ENCODE measurements around the gene AKAP12. TPM values are rescaled to one million over a fixed set of nuclear protein-coding genes. Genes with fewer than 3 reads are reported as not detected.

The AKAP12 gene
- total and polyA plus RNA-seq, 4 donors, result 9.4 to 110 (median 24.6) TPM

DNA sequence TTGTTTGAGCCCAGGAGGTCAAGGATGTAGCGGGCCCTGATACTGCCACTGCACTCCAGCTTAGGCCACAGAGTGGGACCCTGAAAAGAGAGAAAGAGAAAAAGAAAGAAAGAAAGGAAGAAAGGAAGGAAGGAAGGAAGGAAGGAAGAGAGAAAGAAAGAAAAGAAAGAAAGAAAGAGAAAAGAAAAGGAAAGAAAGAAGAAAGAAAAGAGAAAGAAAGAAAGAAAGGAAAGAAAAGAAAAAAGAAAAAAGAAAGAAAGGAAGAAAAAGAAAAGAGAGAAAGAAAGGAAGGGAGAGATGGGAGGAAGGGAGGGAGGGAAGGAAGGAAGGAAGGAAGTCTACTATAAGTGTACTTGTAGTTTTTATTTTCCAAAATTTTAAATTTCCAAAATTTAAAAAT lies 42.2 kb upstream of the AKAP12 start:
- no peak overlapping the region for H3K4me3 ChIP-seq
- no peaks in the 10 kb centered on the region for H3K27me3 ChIP-seq (ENCODE audit: control insufficient read depth in 3 of 3, insufficient read depth in 3 of 3, low read length in 2 of 3)
- DNase-seq (no peak), ATAC-seq (ENCODE audit: insufficient read depth, low FRiP score) (no peak)
- peaks cover 0 to 16% (median 4%) of the 10 kb centered on the region in 5 donors for H3K4me1 ChIP-seq (ENCODE audit: control insufficient read depth in 5 of 5, insufficient read depth in 5 of 5, low read length in 5 of 5)
- H3K27ac ChIP-seq (ENCODE audit: low read depth in 1 of 2, low read length in 1 of 2), result no peak overlapping the region
- 97 to 98% methylated on average over 1 of the region's 1 CpG for WGBS, 2 donors
- H3K36me3 ChIP-seq (ENCODE audit: control insufficient read depth in 4 of 4, insufficient read depth in 4 of 4, low read length in 4 of 4), result no peaks in the 10 kb centered on the region
- H3K9me3 ChIP-seq (ENCODE audit: control insufficient read depth in 4 of 4, insufficient read depth in 3 of 4, low read length in 3 of 4), result no peaks in the 10 kb centered on the region
- H3K9ac ChIP-seq (ENCODE audit: insufficient read depth in 1 of 2, low read length in 2 of 2), result no peak overlapping the region
- TF ChIP-seq, protein P1, sequence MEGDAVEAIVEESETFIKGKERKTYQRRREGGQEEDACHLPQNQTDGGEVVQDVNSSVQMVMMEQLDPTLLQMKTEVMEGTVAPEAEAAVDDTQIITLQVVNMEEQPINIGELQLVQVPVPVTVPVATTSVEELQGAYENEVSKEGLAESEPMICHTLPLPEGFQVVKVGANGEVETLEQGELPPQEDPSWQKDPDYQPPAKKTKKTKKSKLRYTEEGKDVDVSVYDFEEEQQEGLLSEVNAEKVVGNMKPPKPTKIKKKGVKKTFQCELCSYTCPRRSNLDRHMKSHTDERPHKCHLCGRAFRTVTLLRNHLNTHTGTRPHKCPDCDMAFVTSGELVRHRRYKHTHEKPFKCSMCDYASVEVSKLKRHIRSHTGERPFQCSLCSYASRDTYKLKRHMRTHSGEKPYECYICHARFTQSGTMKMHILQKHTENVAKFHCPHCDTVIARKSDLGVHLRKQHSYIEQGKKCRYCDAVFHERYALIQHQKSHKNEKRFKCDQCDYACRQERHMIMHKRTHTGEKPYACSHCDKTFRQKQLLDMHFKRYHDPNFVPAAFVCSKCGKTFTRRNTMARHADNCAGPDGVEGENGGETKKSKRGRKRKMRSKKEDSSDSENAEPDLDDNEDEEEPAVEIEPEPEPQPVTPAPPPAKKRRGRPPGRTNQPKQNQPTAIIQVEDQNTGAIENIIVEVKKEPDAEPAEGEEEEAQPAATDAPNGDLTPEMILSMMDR (IDR thresholded peaks at IDR 0.05; ENCODE audit: control extremely low read depth, extremely low read depth), result no peak

DNA sequence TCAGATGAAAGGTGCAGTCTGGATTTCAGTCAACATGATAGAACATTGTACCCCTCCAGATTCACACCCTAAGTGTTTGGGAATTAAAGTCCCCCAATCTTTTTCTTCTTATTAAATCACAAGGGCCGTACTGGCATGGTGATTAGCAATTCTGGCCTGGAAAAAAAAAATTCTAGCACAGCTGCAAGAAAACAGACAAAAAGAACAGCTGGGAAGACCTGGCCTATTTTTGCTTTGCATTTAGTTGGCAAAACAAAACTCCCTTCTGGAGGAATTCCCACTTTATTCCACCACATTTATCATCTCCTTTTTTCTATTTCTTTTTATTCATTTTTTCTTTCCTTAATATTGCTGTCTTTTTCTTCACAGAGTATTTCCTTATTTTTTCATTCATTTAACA lies 39.8 kb upstream of the AKAP12 start:
- DNase-seq, result peak in 2 of 3 donors; percentile 79 to 87
- H3K4me1 ChIP-seq (ENCODE audit: control insufficient read depth in 5 of 5, insufficient read depth in 5 of 5, low read length in 5 of 5), result peaks cover 0 to 16% (median 4%) of the 10 kb centered on the region in 5 donors
- H3K4me3 ChIP-seq, result no peak overlapping the region
- ATAC-seq (ENCODE audit: insufficient read depth, low FRiP score), result no peak
- H3K27me3 ChIP-seq (ENCODE audit: control insufficient read depth in 3 of 3, insufficient read depth in 3 of 3, low read length in 2 of 3), result no peaks in the 10 kb centered on the region
- H3K9ac ChIP-seq (ENCODE audit: insufficient read depth in 1 of 2, low read length in 2 of 2), result no peak overlapping the region
- no peaks in the 10 kb centered on the region for H3K9me3 ChIP-seq (ENCODE audit: control insufficient read depth in 4 of 4, insufficient read depth in 3 of 4, low read length in 3 of 4)
- H3K36me3 ChIP-seq (ENCODE audit: control insufficient read depth in 4 of 4, insufficient read depth in 4 of 4, low read length in 4 of 4), result no peaks in the 10 kb centered on the region
- no peak overlapping the region for H3K27ac ChIP-seq (ENCODE audit: low read depth in 1 of 2, low read length in 1 of 2)
- TF ChIP-seq, protein P1 (IDR thresholded peaks at IDR 0.05; ENCODE audit: control extremely low read depth, extremely low read depth), result no peak
- 73 to 87% methylated on average over 1 of the region's 1 CpG for WGBS, 2 donors

DNA sequence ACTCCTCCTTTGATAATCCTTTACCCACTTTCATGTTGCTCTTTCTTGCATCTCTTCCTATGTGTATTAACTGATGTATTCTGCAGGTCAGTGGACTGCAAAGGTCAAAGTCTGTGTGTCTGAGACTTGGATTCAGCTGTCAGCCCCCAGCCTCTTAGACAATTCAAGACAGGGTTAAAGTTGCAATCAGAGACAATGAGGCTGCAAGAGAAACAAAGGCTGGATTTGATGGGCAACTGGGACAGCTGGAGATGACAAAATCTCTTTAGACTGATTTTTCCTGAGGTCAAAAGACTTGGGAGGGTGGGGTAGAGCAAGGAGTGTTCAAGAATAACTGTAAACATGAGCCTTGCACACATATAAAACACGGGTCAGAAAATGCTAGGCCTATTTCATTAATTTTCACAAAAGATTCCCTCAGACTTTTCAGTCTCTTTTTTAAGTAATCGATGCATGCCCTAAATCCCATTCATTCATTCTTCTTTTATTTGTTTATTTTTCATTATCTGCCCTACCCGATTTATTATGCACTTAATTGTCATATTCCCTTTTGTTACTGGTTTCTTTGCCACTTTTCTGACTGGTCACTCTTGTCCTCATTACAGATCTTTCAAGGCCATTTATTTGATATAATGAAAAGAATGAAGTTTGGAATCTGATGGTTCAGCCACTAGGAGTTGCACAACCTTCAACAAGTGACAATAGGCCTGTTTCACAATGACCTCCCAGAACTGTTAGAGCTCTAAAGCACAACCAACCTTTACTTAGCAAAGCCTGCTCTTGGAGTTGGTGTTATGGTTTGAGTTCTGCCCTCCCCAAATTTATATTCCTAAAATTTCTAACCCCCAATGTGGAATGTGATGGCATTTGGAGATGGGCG lies 33.8 kb upstream of the AKAP12 start:
- H3K4me3 ChIP-seq, result no peak overlapping the region
- H3K9me3 ChIP-seq (ENCODE audit: control insufficient read depth in 4 of 4, insufficient read depth in 3 of 4, low read length in 3 of 4), result no peaks in the 10 kb centered on the region
- H3K36me3 ChIP-seq (ENCODE audit: control insufficient read depth in 4 of 4, insufficient read depth in 4 of 4, low read length in 4 of 4), result no peaks in the 10 kb centered on the region
- no peaks in the 10 kb centered on the region for H3K27me3 ChIP-seq (ENCODE audit: control insufficient read depth in 3 of 3, insufficient read depth in 3 of 3, low read length in 2 of 3)
- TF ChIP-seq, protein P1 (IDR thresholded peaks at IDR 0.05; ENCODE audit: control extremely low read depth, extremely low read depth), result no peak
- ATAC-seq (ENCODE audit: insufficient read depth, low FRiP score) (no peak), DNase-seq (no peak)
- 90 to 92% methylated on average over 4 of the region's 4 CpGs for WGBS, 2 donors
- peaks cover 0 to 8% (median 0%) of the 10 kb centered on the region in 5 donors for H3K4me1 ChIP-seq (ENCODE audit: control insufficient read depth in 5 of 5, insufficient read depth in 5 of 5, low read length in 5 of 5)
- no peak overlapping the region for H3K27ac ChIP-seq (ENCODE audit: low read depth in 1 of 2, low read length in 1 of 2)
- no peak overlapping the region for H3K9ac ChIP-seq (ENCODE audit: insufficient read depth in 1 of 2, low read length in 2 of 2)

All from lung (tissue), 12 donors.